ENCODE measurements around the gene MANF. TPM values are rescaled to one million over a fixed set of nuclear protein-coding genes. Genes with fewer than 3 reads are reported as not detected.

MANF gene
- total and polyA plus RNA-seq, 2 of the 4 experiments (the other 2 are of a cell fraction) = 65.4 to 122 TPM

GRCh38 chr3:51338632-51339031, 46.5 kb upstream of the MANF start:
- H3K18ac ChIP-seq (ENCODE audit: low read depth, low read length) = no peak overlapping the region
- no peak overlapping the region for H2AK5ac ChIP-seq (ENCODE audit: low read depth, low read length)
- H2BK15ac ChIP-seq (ENCODE audit: low read depth, low read length) = no peak overlapping the region
- WGBS, 2 experiments (ENCODE audit: extremely low coverage in 2 of 2, insufficient read length in 1 of 2) = 100% methylated on average over 1 of the region's 3 CpGs; no CpG with 5 or more reads in 1 of the 2 experiments
- ChIA-PET POLR2A (ENCODE audit: unreplicated experiment) (no interaction called here), CTCF (no interaction called here)
- H2BK120ac ChIP-seq (ENCODE audit: low read depth, low read length) = 0 out of 2 replicates have a peak overlapping the region, but pooled peaks have one; percentile 3
- no peak overlapping the region for H2AFZ ChIP-seq (replicated peaks; ENCODE audit: low read length, poor library complexity)
- 0 out of 2 replicates have a peak overlapping the region, but pooled peaks have one; percentile 24 for H3K4ac ChIP-seq (ENCODE audit: low read depth, low read length)
- peaks cover 14% of the 10 kb centered on the region for H3K4me1 ChIP-seq (ENCODE audit: control insufficient read depth, insufficient read depth, low read length)
- no peak overlapping the region for H4K8ac ChIP-seq (ENCODE audit: low read depth in 2 of 2, low read length in 2 of 2)
- DNase-seq (no peak), ATAC-seq (ENCODE audit: low read depth) (no peak)
- no peaks in the 10 kb centered on the region for H3K79me1 ChIP-seq (ENCODE audit: low read depth in 1 of 2, low read length in 2 of 2)
- H4K20me1 ChIP-seq (ENCODE audit: insufficient read depth, low read length) = no peaks in the 10 kb centered on the region
- BruUV-seq (replicated peaks) = no TSS peak
- in situ Hi-C loops (cut with MboI; ENCODE audit: low sequenced_read_pairs) = no loop called here
- dilution Hi-C loops (cut with HindIII; ENCODE audit: low sequenced_read_pairs, unreplicated experiment) = no loop called here
- H3K27me3 ChIP-seq (ENCODE audit: control insufficient read depth, insufficient read depth, low read length) = no peaks in the 10 kb centered on the region; the same call in 1 of the 2 replicates
- intact Hi-C loops (cut with micrococcal nuclease) = loop anchor here (10.0 kb wide), 1 partner anchor 586 kb away; no protein-coding TSS in a partner anchor
- TF ChIP-seq NFE2L2 (IDR thresholded peaks at IDR 0.05; ENCODE audit: low read depth, low read length) = no peak
- no peak for TF ChIP-seq MXI1 (IDR thresholded peaks at IDR 0.05; ENCODE audit: borderline replicate concordance, low read depth, low read length)
- no peak for TF ChIP-seq USF2 (IDR thresholded peaks at IDR 0.05; ENCODE audit: low read depth, low read length)
- TF ChIP-seq MAFK (IDR thresholded peaks at IDR 0.05; ENCODE audit: low read depth, low read length) = no peak
- no peak for TF ChIP-seq CEBPB (IDR thresholded peaks at IDR 0.05; ENCODE audit: low read depth, low read length)
- TF ChIP-seq SMC3 (IDR thresholded peaks at IDR 0.05; ENCODE audit: low read depth, low read length) = no peak
- no peak for TF ChIP-seq CHD1 (IDR thresholded peaks at IDR 0.05; ENCODE audit: low read depth, low read length)
- no peak for TF ChIP-seq RAD21 (IDR thresholded peaks at IDR 0.05; ENCODE audit: low read length)
- TF ChIP-seq MAZ (IDR thresholded peaks at IDR 0.05; ENCODE audit: borderline replicate concordance, low read depth, low read length) = no peak
- TF ChIP-seq CTCF (conservative IDR thresholded peaks at IDR 0.05; ENCODE audit: low read depth, low read length) = no peak
- no peak for TF ChIP-seq POLR2A (IDR thresholded peaks at IDR 0.05; ENCODE audit: low read depth, low read length)
- TF ChIP-seq RFX5 (IDR thresholded peaks at IDR 0.05; ENCODE audit: low read depth, low read length) = no peak
- no peak for TF ChIP-seq RCOR1 (IDR thresholded peaks at IDR 0.05; ENCODE audit: insufficient replicate concordance, low read length)
- TF ChIP-seq ELK1 (IDR thresholded peaks at IDR 0.05; ENCODE audit: borderline replicate concordance, low read depth, low read length) = no peak
- no peak for TF ChIP-seq BHLHE40 (IDR thresholded peaks at IDR 0.05; ENCODE audit: low read depth, low read length)
- H3K4me2 ChIP-seq (ENCODE audit: low read depth, low read length) = no peak overlapping the region
- no peak overlapping the region for H2BK20ac ChIP-seq (ENCODE audit: low read depth, low read length)
- H3K9me1 ChIP-seq (ENCODE audit: insufficient read depth, low read length) = peaks cover 9% of the 10 kb centered on the region
- H3K27ac ChIP-seq (ENCODE audit: insufficient read depth, low read length) = no peak overlapping the region
- H3K36me3 ChIP-seq (ENCODE audit: control insufficient read depth, insufficient read depth, low read length) = no peaks in the 10 kb centered on the region
- no peak overlapping the region for H3K23ac ChIP-seq (ENCODE audit: low read depth, low read length)
- H4K91ac ChIP-seq (ENCODE audit: insufficient read depth, low read depth, low read length) = no peak overlapping the region
- no peak overlapping the region for H3K14ac ChIP-seq (replicated peaks; ENCODE audit: low read depth, low read length)
- H3K56ac ChIP-seq (ENCODE audit: extremely low read depth, insufficient read depth, low read length) = no peak overlapping the region
- no peaks in the 10 kb centered on the region for H3K9me3 ChIP-seq (ENCODE audit: control insufficient read depth, insufficient read depth, low read length)
- H3K9ac ChIP-seq (ENCODE audit: low read depth, low read length) = no peak overlapping the region
- H2AK9ac ChIP-seq (replicated peaks; ENCODE audit: low read depth, low read length, poor library complexity) = no peak overlapping the region
- H3K4me3 ChIP-seq (ENCODE audit: insufficient read depth, low read depth, low read length) = no peak overlapping the region
- H2BK5ac ChIP-seq (ENCODE audit: low read depth, low read length, poor library complexity, severe bottlenecking) = no peak overlapping the region
- H4K5ac ChIP-seq (ENCODE audit: low read depth, low read length) = no peak overlapping the region

Measured in IMR-90 (cell line).